Measurements from ENCODE around the gene RBM10. TPM values are rescaled to one million over a fixed set of nuclear protein-coding genes. Genes with fewer than 3 reads are reported as not detected.

The RBM10 gene
- total RNA-seq, 1 experiment from 2014 or later: 69.5 TPM

GRCh38 chrX:47212381-47213293, 67.6 kb downstream of the RBM10 start:
- no peak for DNase-seq (ENCODE audit: unreplicated experiment)
- ChIA-PET POLR2A (interaction anchor here (0.7 kb wide), 1 partner anchor 21 kb away, joined by 3 read pairs; no protein-coding TSS in a partner anchor), CTCF (interaction anchor here (0.6 to 1.0 kb wide), 2 partner anchors 173 to 1441 kb away, joined by 5 read pairs; no protein-coding TSS in a partner anchor)
- Mint-ChIP-seq H3K4me3 (ENCODE audit: unreplicated experiment) (no peak overlapping the region), H3K27ac (ENCODE audit: low read depth, unreplicated experiment) (peak overlapping the region; percentile 33), H3K9me3 (ENCODE audit: unreplicated experiment) (no peaks in the 10 kb centered on the region), H3K27me3 (ENCODE audit: insufficient read depth, unreplicated experiment) (no peaks in the 10 kb centered on the region), H3K4me1 (ENCODE audit: insufficient read depth, unreplicated experiment) (peaks cover 24% of the 10 kb centered on the region), H3K36me3 (ENCODE audit: insufficient read depth, unreplicated experiment) (peaks cover 81% of the 10 kb centered on the region)
- intact Hi-C loops (cut with micrococcal nuclease): no loop called here
- no peak for TF ChIP-seq CTCF (IDR thresholded peaks at IDR 0.05; ENCODE audit: unreplicated experiment)
- no TSS peak for BruUV-seq (replicated peaks)

GRCh38 chrX:47214435-47215077, 69.5 kb downstream of the RBM10 start:
- no peak overlapping the region for H3K4me3 Mint-ChIP-seq (ENCODE audit: unreplicated experiment)
- no peak for TF ChIP-seq CTCF (IDR thresholded peaks at IDR 0.05; ENCODE audit: unreplicated experiment)
- no peaks in the 10 kb centered on the region for H3K27me3 Mint-ChIP-seq (ENCODE audit: insufficient read depth, unreplicated experiment)
- no peak for DNase-seq (ENCODE audit: unreplicated experiment)
- peaks cover 31% of the 10 kb centered on the region for H3K4me1 Mint-ChIP-seq (ENCODE audit: insufficient read depth, unreplicated experiment)
- H3K27ac Mint-ChIP-seq (ENCODE audit: low read depth, unreplicated experiment): no peak overlapping the region
- POLR2A ChIA-PET: no interaction called here
- H3K9me3 Mint-ChIP-seq (ENCODE audit: unreplicated experiment): no peaks in the 10 kb centered on the region
- intact Hi-C loops (cut with micrococcal nuclease): no loop called here
- BruUV-seq (replicated peaks): TSS peak; percentile 67
- CTCF ChIA-PET: interaction anchor here (0.9 kb wide), 1 partner anchor 20 kb away, joined by 6 read pairs; no protein-coding TSS in a partner anchor
- H3K36me3 Mint-ChIP-seq (ENCODE audit: insufficient read depth, unreplicated experiment): peaks cover 70% of the 10 kb centered on the region

GRCh38 chrX:47215291-47215900, 70.4 kb downstream of the RBM10 start:
- H3K36me3 Mint-ChIP-seq (ENCODE audit: insufficient read depth, unreplicated experiment): peaks cover 69% of the 10 kb centered on the region
- no peak overlapping the region for H3K27ac Mint-ChIP-seq (ENCODE audit: low read depth, unreplicated experiment)
- H3K4me3 Mint-ChIP-seq (ENCODE audit: unreplicated experiment): no peak overlapping the region
- BruUV-seq (replicated peaks): no TSS peak
- CTCF ChIA-PET: interaction anchor here (0.9 kb wide), 1 partner anchor 21 kb away, joined by 6 read pairs; no protein-coding TSS in a partner anchor
- no peak for TF ChIP-seq CTCF (IDR thresholded peaks at IDR 0.05; ENCODE audit: unreplicated experiment)
- no peak for DNase-seq (ENCODE audit: unreplicated experiment)
- no peaks in the 10 kb centered on the region for H3K27me3 Mint-ChIP-seq (ENCODE audit: insufficient read depth, unreplicated experiment)
- intact Hi-C loops (cut with micrococcal nuclease): no loop called here
- H3K4me1 Mint-ChIP-seq (ENCODE audit: insufficient read depth, unreplicated experiment): peaks cover 40% of the 10 kb centered on the region
- H3K9me3 Mint-ChIP-seq (ENCODE audit: unreplicated experiment): no peaks in the 10 kb centered on the region
- POLR2A ChIA-PET: no interaction called here

All from MCF 10A (cell line).